GM13977 (cell line): ENCODE measurements around the gene CFL1.
A peak's percentile ranks its signal among the peaks of the same experiment; 100 is the strongest.
"Not testable (repeated sequence)": the region's sequence is repeated elsewhere in the genome, so short reads cannot be mapped to it uniquely, and the experiment has no call there.

Experiments
- DNase-seq: peaks from one replicate; pipeline ENCODE4 v3.0.0; 2012; ENCODE audit warnings: low spot score
- CTCF ChIP-seq: IDR thresholded peaks from 2 replicates; pipeline ENCODE4 v1.5.1; 2012; ENCODE audit warnings: mild to moderate bottlenecking, control low read depth; ENCODE audit not compliant: insufficient read depth; ENCODE audit errors: extremely low read depth, missing control alignments
- in situ Hi-C: fragments of 300-500 bp; cut with MboI; formaldehyde crosslinking; loops from one replicate; pipeline ENCODE4 v1.12.0; 2022; ENCODE audit warnings: low sequenced_read_pairs, low pct_unique_long_range_greater_than_20kb, mixed read lengths, inconsistent platforms; ENCODE audit not compliant: unreplicated experiment

CFL1 gene

GRCh38 chr11:65843811-65844210 is 14.2 kb downstream of the CFL1 start:
- in situ Hi-C loops, result no loop called here
- DNase-seq, result no peak
- TF ChIP-seq CTCF, result no peak

- DNase-seq, result no peak
- no peak for TF ChIP-seq CTCF
- in situ Hi-C loops, result no loop called here
Measured at GRCh38 chr11:65842144-65842543, 15.8 kb downstream of the CFL1 start.

GRCh38 chr11:65834202-65834601 is 23.8 kb downstream of the CFL1 start:
- no peak for TF ChIP-seq CTCF
- in situ Hi-C loops, result no loop called here
- DNase-seq, result no peak

GRCh38 chr11:65833297-65834030 is 24.5 kb downstream of the CFL1 start, which contains the start of gene SNX32:
Gene SNX32 (plus strand): TSS chr11:65833963. CDS start chr11:65834066, 103 bp downstream.
- TF ChIP-seq CTCF, result no peak
- in situ Hi-C loops, result no loop called here
- peak; percentile 99 for DNase-seq

GRCh38 chr11:65832231-65832630 is 25.7 kb downstream of the CFL1 start:
- in situ Hi-C loops, DNase-seq: not testable (repeated sequence)

GRCh38 chr11:65829459-65829858 is 28.5 kb downstream of the CFL1 start:
- no peak for DNase-seq
- TF ChIP-seq CTCF, result no peak
- in situ Hi-C loops, result no loop called here

- TF ChIP-seq CTCF, result no peak
- DNase-seq, result no peak
- in situ Hi-C loops, result no loop called here
Measured at GRCh38 chr11:65826984-65827735, 30.8 kb downstream of the CFL1 start.
